MM.1S (cell line): ENCODE measurements around the gene RNF208.

Source experiments
- DNase-seq: peaks from one replicate; pipeline ENCODE4 v3.0.0-alpha.2; 2015
- H2AFZ ChIP-seq: fragments of 300-600 bp; sonication (generic); 2 replicates; pipeline ENCODE4 v1.6.0; 2016; ENCODE audit warnings: antibody characterized with exemption, low read length
- H3F3A ChIP-seq: fragments of 300-600 bp; sonication (generic); 2 replicates; pipeline ENCODE4 v1.6.1; 2016; ENCODE audit warnings: mild to moderate bottlenecking, antibody characterized with exemption, low read length, moderate library complexity, mixed read lengths; ENCODE audit not compliant: insufficient read depth
- H3K27ac ChIP-seq: fragments of 300-600 bp; sonication (generic); 2 replicates; pipeline ENCODE4 v1.5.1; 2016; ENCODE audit warnings: mild to moderate bottlenecking, low read length
- H3K27me3 ChIP-seq: fragments of 300-600 bp; sonication (generic); replicated peaks from 2 replicates; pipeline ENCODE4 v1.6.0; 2016; ENCODE audit warnings: low read length; ENCODE audit not compliant: insufficient read depth
- H3K36me3 ChIP-seq: fragments of 300-600 bp; sonication (generic); replicated peaks from 2 replicates; pipeline ENCODE4 v1.6.1; 2016; ENCODE audit warnings: mild to moderate bottlenecking, low read length, mixed read lengths; ENCODE audit not compliant: insufficient read depth
- H3K4me1 ChIP-seq: fragments of 300-600 bp; sonication (generic); 2 replicates; pipeline ENCODE4 v1.6.1; 2016; ENCODE audit warnings: low read length, mixed read lengths
- H3K4me2 ChIP-seq: fragments of 300-600 bp; sonication (generic); 2 replicates; pipeline ENCODE4 v1.6.0; 2016; ENCODE audit warnings: low read depth, low read length
- H3K4me3 ChIP-seq: fragments of 300-600 bp; sonication (generic); 2 replicates; pipeline ENCODE4 v1.5.1; 2016; ENCODE audit warnings: low read length, mixed read lengths
- H3K79me2 ChIP-seq: fragments of 300-600 bp; sonication (generic); 2 replicates; pipeline ENCODE4 v1.6.1; 2016; ENCODE audit warnings: mixed run types, low read length, mixed read lengths
- H3K9ac ChIP-seq: fragments of 300-600 bp; sonication (generic); 2 replicates; pipeline ENCODE4 v1.6.1; 2016; ENCODE audit warnings: low read length, mixed read lengths
- H3K9me2 ChIP-seq: fragments of 300-600 bp; sonication (generic); replicated peaks from 2 replicates; pipeline ENCODE4 v1.6.1; 2016; ENCODE audit warnings: mild to moderate bottlenecking, low read length, mixed read lengths; ENCODE audit not compliant: insufficient read depth
- H3K9me3 ChIP-seq: fragments of 300-600 bp; sonication (generic); replicated peaks from 2 replicates; pipeline ENCODE4 v1.6.1; 2016; ENCODE audit warnings: mild to moderate bottlenecking, low read length, mixed read lengths; ENCODE audit not compliant: insufficient read depth
- H4K20me1 ChIP-seq: fragments of 300-600 bp; sonication (generic); 2 replicates; pipeline ENCODE4 v1.6.1; 2016; ENCODE audit warnings: mild to moderate bottlenecking, low read length, moderate library complexity, mixed read lengths; ENCODE audit not compliant: insufficient read depth
- CTCF ChIP-seq: fragments of 300-600 bp; sonication (generic); IDR thresholded peaks from 2 replicates; pipeline ENCODE4 v1.5.1; 2016; ENCODE audit warnings: antibody characterized with exemption, low read length, mixed read lengths
- EZH2 ChIP-seq: fragments of 300-600 bp; sonication (generic); optimal IDR thresholded peaks from 2 replicates; pipeline ENCODE3; 2017; ENCODE audit warnings: low read depth, mild to moderate bottlenecking, antibody characterized with exemption, low read length, mixed read lengths
- EZH2phosphoT487 ChIP-seq: fragments of 300-600 bp; sonication (generic); IDR thresholded peaks from 2 replicates; pipeline ENCODE4 v1.6.1; 2018; ENCODE audit warnings: antibody characterized with exemption, low read length

RNF208 gene

GRCh38 chr9:137269231-137269772, 47.3 kb upstream of the RNF208 start:
- Histone ChIP-seq H3K4me3 (no peak overlapping the region), H3K9me3 (no peaks in the 10 kb centered on the region), H3K9ac (peak overlapping the region; percentile 27; the same call in 1 of the 2 replicates), H3K36me3 (no peaks in the 10 kb centered on the region), H3F3A (peaks cover 8% of the 10 kb centered on the region; the same call in 1 of the 2 replicates), H3K4me1 (peaks cover 20% of the 10 kb centered on the region), H2AFZ (no peak overlapping the region), H3K79me2 (peaks cover 8% of the 10 kb centered on the region; the same call in 1 of the 2 replicates), H3K27me3 (no peaks in the 10 kb centered on the region), H4K20me1 (no peaks in the 10 kb centered on the region), H3K9me2 (no peaks in the 10 kb centered on the region), H3K4me2 (peak overlapping the region; percentile 45; the same call in 1 of the 2 replicates), H3K27ac (peak overlapping the region; percentile 59)
- TF ChIP-seq CTCF (no peak), EZH2phosphoT487 (no peak), EZH2 (no peak)
- peak; percentile 62 for DNase-seq

GRCh38 chr9:137268538-137269201, 46.6 kb upstream of the RNF208 start:
- Histone ChIP-seq H3K4me2 (peak overlapping the region; percentile 45; the same call in 1 of the 2 replicates), H3K4me1 (peaks cover 20% of the 10 kb centered on the region), H3F3A (peaks cover 8% of the 10 kb centered on the region; the same call in 1 of the 2 replicates), H3K9me3 (no peaks in the 10 kb centered on the region), H3K9ac (peak overlapping the region; percentile 27; the same call in 1 of the 2 replicates), H3K36me3 (no peaks in the 10 kb centered on the region), H3K27ac (peak overlapping the region; percentile 59), H3K9me2 (no peaks in the 10 kb centered on the region), H3K4me3 (no peak overlapping the region), H2AFZ (no peak overlapping the region), H4K20me1 (no peaks in the 10 kb centered on the region), H3K79me2 (peaks cover 8% of the 10 kb centered on the region; the same call in 1 of the 2 replicates), H3K27me3 (no peaks in the 10 kb centered on the region)
- no peak for TF ChIP-seq CTCF
- no peak for TF ChIP-seq EZH2
- no peak for TF ChIP-seq EZH2phosphoT487
- DNase-seq, result no peak

DNA sequence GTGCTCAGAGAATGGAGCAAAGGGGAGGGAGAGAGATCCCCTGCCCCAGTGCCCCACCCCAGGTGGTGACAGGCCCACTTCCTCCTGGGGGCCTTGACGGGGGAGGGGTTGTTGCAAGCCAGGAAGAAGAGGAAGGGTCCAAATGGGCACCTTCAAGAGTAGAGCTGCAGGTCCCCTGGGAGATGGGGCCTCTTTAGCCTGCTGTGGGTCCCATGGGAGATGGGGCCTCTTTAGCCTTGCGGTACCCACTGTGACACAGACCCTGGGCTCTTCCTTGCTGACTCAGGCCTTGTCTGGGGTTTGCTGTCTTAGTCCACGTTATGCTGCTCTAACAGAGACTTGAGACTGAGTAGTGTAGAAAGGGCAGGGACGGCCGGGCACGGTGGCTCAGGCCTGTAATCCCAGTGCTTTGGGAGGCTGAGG, 45.9 kb upstream of the RNF208 start:
- TF ChIP-seq EZH2phosphoT487 (no peak), EZH2 (no peak), CTCF (no peak)
- H3K36me3 ChIP-seq, result no peaks in the 10 kb centered on the region
- peaks cover 20% of the 10 kb centered on the region for H3K4me1 ChIP-seq
- peaks cover 8% of the 10 kb centered on the region; the same call in 1 of the 2 replicates for H3F3A ChIP-seq
- no peak for DNase-seq
- no peak overlapping the region for H3K27ac ChIP-seq
- H3K79me2 ChIP-seq, result peaks cover 8% of the 10 kb centered on the region; the same call in 1 of the 2 replicates
- H3K9ac ChIP-seq, result no peak overlapping the region
- H4K20me1 ChIP-seq, result no peaks in the 10 kb centered on the region
- no peaks in the 10 kb centered on the region for H3K27me3 ChIP-seq
- no peak overlapping the region for H3K4me2 ChIP-seq
- H2AFZ ChIP-seq, result no peak overlapping the region
- no peaks in the 10 kb centered on the region for H3K9me2 ChIP-seq
- H3K4me3 ChIP-seq, result no peak overlapping the region
- H3K9me3 ChIP-seq, result no peaks in the 10 kb centered on the region
